SH-SY5Y (cell line): ENCODE measurements around the gene FGGY.

Experiments
- GATA2 ChIP-seq: IDR thresholded peaks from 2 replicates; pipeline ENCODE4 v1.6.1; 2011; ENCODE audit warnings: mild to moderate bottlenecking, low read depth, low read length
- GATA3 ChIP-seq: IDR thresholded peaks from 2 replicates; pipeline ENCODE4 v1.6.1; 2011; ENCODE audit warnings: low read depth, mild to moderate bottlenecking, low read length, moderate library complexity

The FGGY gene

DNA sequence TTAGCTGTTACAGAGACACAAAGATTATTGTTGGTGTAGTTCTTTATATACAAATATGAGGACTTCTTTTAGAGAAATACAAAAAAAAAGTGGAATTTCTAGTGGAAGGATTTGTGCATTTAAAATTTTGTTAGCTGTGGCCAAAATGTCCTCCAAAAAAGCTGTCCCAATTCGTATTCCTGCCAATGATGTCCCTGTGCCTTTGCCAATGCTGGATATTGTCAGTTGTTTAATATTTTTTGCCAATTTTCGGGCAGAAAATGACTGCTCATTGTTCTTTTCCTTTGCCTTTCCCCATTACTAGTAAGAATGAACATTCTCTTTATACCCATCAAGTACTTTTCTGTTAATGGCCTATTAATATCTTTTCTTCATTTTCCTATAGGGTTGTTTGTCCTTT is 407.8 kb downstream of the FGGY start:
- TF ChIP-seq GATA3 = no peak

DNA sequence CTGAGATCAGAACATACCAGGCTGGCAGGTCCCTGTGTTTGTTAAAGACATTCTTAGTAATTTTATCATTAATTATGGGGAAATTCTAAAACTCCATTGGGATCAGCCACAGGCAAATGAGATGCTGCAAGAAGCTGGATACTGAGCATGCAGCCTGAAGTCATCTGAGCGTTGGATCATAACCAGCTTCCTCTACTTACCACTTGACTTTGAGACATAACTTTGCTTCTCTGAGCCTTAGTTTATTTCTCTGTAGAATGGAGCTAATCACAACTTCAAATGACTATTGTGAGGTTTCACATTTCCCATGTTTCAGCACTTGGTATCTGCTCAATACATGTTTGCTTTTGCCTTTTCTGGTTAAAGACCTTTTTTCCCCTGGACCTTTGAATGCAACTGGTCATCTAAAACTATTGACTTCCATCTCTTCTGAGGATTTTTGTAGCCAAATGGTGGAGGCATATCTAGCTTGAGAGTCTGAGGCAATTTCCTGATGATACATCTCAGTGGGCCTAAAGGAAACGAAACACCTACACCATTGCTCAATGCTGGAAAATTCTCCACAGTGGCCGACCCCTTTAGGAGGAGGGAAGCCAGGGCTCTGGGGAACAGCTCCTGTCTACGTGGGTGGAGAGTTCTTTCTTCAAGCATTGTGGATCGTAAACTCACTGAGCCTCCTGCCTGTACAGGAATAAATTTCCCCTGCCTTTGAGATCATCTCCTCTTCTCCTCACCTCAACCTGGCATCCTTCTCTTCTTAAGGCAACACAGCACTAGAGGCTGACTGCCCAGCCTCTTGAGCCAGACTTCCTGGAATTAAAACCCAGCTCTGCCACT is 408.8 kb downstream of the FGGY start:
- no peak for TF ChIP-seq GATA3
- TF ChIP-seq GATA2 = no peak

- TF ChIP-seq GATA3 = no peak
- TF ChIP-seq GATA2 = no peak
Measured at GRCh38 chr1:59706303-59706599, 409.4 kb downstream of the FGGY start.

DNA sequence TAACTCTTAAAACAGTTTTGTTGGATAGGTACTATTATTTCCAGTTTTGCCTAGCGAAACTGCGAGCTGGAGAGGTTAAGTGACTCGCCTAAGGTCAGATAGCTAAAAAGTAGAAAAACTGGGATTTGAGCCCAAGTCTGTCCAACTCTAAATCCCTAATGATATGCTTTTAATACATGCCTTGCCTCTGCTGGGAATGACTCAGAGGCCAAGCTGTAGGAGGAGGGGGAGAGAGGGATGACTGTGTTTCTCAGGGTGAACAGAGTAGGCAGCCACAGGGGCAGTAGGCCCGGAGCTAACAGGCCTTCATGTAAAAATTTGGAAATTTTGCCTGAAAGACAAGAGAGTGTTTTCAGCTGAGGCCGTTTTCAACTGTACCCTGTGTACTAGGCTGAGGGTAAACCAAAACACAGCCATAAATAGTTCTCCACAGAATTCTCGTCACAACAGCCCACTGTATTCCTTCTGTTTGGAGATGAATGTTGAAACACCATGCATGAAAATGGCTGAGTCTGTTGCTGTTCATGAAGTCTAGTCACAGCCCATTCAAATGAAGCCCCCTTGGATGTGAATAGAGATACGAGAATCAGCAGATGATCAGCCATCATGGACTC is 410.4 kb downstream of the FGGY start:
- TF ChIP-seq GATA2 (no peak), GATA3 (no peak)

DNA sequence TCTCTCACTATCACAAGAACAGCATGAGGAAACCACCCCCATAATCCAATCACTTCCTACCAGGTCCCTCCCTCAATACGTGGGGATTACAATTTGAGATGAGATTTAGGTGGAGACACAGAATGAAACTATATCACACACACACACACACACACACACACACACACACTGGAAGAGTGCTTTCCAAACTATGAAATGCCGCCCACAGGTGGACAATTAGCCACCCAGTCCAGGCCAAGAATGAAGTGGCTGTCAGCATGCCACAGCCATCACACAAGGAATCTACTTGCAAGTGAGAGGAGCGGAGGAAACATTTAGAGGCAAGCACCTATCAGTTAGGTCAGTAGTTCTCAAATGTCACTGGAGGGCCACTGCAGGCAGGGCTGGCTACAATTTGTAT is 412.4 kb downstream of the FGGY start:
- TF ChIP-seq GATA3 (no peak), GATA2 (no peak)

- no peak for TF ChIP-seq GATA2
- no peak for TF ChIP-seq GATA3
Measured at GRCh38 chr1:59714219-59714618, 417.3 kb downstream of the FGGY start.

- TF ChIP-seq GATA2 (no peak), GATA3 (no peak)
Measured at GRCh38 chr1:59714966-59715365, 418.1 kb downstream of the FGGY start.

GRCh38 chr1:59716832-59717231 is 419.9 kb downstream of the FGGY start:
- TF ChIP-seq GATA2 = no peak
- TF ChIP-seq GATA3 = no peak

GRCh38 chr1:59718064-59718988 is 421.4 kb downstream of the FGGY start:
- TF ChIP-seq GATA3 (no peak), GATA2 (no peak)

DNA sequence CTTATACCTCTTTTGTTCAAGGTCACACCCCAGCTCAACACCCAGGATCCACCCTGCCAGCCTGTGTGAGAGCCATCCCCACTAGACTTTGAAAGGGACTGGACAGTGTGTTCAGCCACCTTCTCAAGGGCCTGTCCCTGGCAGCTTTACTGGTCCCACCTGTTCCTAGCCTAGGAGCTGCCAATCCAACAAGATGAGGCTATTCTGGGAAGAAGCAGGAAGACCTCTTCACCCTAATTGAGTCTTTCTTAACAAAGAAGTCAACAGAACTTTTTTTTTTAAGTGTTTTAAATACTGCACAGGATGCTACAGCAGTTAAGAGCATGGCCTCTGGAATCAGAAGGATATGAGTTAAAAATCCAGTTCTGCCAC is 422.1 kb downstream of the FGGY start:
- TF ChIP-seq GATA2 (no peak), GATA3 (no peak)

DNA sequence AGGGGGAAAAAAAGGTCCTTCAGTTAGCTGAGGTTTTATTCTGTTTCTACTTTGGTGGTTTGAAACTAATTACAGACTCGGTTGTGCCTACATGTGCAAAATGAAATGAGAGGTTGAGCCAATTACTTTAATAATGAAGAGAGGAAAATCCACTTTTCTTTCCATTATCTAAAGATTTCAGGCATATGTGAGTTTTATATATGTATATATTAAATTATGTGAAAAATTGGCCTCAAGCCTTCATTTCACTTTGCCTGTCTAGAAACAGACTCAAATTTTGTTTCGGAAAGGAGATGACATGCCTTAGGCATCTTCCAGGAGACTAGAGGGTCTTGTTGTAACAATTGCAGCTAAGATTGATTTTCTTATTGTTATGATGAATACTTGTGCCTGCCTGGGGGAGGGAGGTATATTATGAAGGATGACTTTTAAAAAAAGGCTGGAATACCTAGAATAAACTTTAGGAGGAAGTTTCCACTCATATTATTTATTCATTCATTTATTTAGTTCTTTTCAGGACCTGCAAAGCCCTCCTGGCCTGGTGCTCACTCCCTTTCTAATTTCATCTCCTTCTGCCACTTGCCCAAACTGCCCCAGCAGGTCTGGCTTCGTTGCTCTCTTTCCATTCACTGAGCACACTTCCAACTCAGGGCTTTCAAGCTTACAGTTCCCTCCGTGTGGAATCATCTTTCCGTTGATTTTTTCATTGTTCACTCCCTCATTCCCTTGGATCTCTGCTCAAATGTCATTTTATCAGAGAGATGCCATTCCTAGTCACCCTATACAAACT is 423.6 kb downstream of the FGGY start:
- TF ChIP-seq GATA2 (no peak), GATA3 (no peak)

DNA sequence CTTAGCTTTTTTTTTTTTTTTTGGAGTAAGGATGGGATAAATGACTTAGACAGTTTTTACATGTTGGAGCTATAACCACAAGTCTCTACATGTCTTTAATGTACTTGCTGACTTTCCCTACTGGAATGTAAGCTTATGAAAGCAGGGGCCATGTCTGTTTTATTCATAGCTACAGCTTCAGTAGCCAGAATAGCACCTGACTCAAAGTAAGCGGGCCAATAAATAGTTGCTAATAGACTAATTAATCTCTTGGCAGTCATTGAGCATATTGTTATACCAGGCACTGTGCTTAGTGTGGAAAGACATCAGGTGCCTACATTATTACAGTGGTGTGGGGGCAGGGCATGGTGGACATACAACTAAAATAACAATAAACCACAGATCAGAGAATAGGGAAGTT is 433.4 kb downstream of the FGGY start:
- TF ChIP-seq GATA2 = no peak
- no peak for TF ChIP-seq GATA3

DNA sequence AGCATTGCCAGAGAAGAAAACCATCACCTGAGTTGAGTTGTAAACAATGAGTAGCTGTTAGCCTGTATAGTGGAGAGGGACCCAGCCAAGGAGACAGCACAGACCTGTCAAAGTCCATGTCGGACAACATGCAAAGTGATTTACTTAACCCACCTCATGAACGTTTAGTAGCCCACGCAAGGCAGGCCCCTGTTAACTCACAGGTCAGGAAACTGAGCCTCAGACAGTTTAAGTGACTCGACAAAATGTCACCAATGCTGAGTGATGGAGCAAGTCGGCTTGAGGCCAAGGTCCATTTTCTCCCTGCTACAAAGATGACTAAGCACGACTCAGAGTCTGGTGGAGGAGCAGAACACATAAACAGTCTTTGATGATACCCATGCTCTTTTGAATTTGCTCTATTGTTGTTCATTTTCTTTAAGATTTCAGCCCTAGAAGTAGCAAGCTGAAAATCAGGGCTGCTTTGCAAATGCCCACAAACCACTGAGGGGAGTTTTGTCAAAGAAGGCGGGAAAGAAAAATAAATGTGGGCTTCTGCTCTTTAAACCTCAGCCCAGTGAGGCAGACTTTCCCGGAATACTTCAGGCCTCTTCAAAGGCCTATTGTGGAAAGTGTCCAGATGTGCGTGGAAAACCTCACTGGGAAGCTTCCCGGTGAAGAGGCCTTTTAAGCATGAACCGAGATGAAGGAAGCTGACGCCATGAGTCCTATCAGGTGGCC is 434.0 kb downstream of the FGGY start:
- TF ChIP-seq GATA3 = no peak
- no peak for TF ChIP-seq GATA2

DNA sequence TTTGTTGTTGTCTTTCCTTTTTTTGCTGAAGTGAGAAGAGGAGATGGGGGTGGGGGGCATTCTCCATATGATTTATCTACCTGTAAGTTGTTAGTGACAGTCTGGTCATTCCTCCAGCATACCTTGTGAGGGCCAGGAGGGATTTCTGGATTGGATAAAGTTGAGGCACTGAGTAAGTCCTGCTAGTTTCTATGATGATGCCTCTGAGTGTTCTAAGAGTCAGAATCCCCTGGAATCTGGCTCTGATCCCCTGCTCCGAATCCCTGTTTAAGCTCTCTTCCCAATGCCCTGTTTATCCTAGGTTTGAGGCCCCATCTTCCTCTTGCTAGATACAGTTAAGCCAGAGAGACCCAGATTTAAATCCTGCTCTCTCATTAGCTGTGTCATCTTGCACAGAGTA is 434.7 kb downstream of the FGGY start:
- no peak for TF ChIP-seq GATA3
- no peak for TF ChIP-seq GATA2
